GM21360 (cell line): ENCODE data around the gene CARMIL1.
"Not testable (repeated sequence)": the region's sequence is repeated elsewhere in the genome, so short reads cannot be mapped to it uniquely, and the experiment has no call there.

Source experiments
- ATAC-seq: cut with Tn5 transposase; IDR thresholded peaks from one replicate; pipeline ENCODE4 v1.9.1; 2021; ENCODE audit warnings: mild to moderate bottlenecking, moderate library complexity; ENCODE audit not compliant: unreplicated experiment

Gene CARMIL1

GRCh38 chr6:25435416-25435985, 156.3 kb downstream of the CARMIL1 start:
- ATAC-seq: no peak

GRCh38 chr6:25436760-25437159, 157.6 kb downstream of the CARMIL1 start:
- no peak for ATAC-seq

GRCh38 chr6:25439368-25439767, 160.2 kb downstream of the CARMIL1 start:
- no peak for ATAC-seq

- no peak for ATAC-seq
Measured at GRCh38 chr6:25441663-25442270, 162.6 kb downstream of the CARMIL1 start.

- no peak for ATAC-seq
Measured at GRCh38 chr6:25442898-25443297, 163.7 kb downstream of the CARMIL1 start.

GRCh38 chr6:25444521-25444920, 165.3 kb downstream of the CARMIL1 start:
- not testable (repeated sequence) for ATAC-seq

GRCh38 chr6:25446830-25447569, 167.8 kb downstream of the CARMIL1 start:
- no peak for ATAC-seq

GRCh38 chr6:25447570-25447929, 168.4 kb downstream of the CARMIL1 start:
- ATAC-seq: no peak

GRCh38 chr6:25448965-25449538, 169.9 kb downstream of the CARMIL1 start:
- no peak for ATAC-seq

GRCh38 chr6:25449774-25450173, 170.6 kb downstream of the CARMIL1 start:
- no peak for ATAC-seq

GRCh38 chr6:25450469-25451198, 171.5 kb downstream of the CARMIL1 start:
- ATAC-seq: no peak

GRCh38 chr6:25452031-25452430, 172.9 kb downstream of the CARMIL1 start:
- ATAC-seq: no peak

- no peak for ATAC-seq
Measured at GRCh38 chr6:25453288-25453687, 174.1 kb downstream of the CARMIL1 start.

- no peak for ATAC-seq
Measured at GRCh38 chr6:25454136-25454535, 175.0 kb downstream of the CARMIL1 start.

- ATAC-seq: no peak
Measured at GRCh38 chr6:25456249-25457040, 177.3 kb downstream of the CARMIL1 start.

- no peak for ATAC-seq
Measured at GRCh38 chr6:25457516-25457915, 178.3 kb downstream of the CARMIL1 start.

- ATAC-seq: no peak
Measured at GRCh38 chr6:25458485-25458884, 179.3 kb downstream of the CARMIL1 start.

- no peak for ATAC-seq
Measured at GRCh38 chr6:25462235-25462897, 183.2 kb downstream of the CARMIL1 start.

- ATAC-seq: no peak
Measured at GRCh38 chr6:25463441-25463840, 184.3 kb downstream of the CARMIL1 start.

- ATAC-seq: no peak
Measured at GRCh38 chr6:25464225-25464624, 185.1 kb downstream of the CARMIL1 start.
